ENCODE results near the gene RET. TPM values are rescaled to one million over a fixed set of nuclear protein-coding genes. Genes with fewer than 3 reads are reported as not detected.

Gene RET
- total and polyA plus RNA-seq, 2 donors from 2014 or later: 1.1 to 3.1 TPM

- intact Hi-C loops (cut with DNase I): no loop called here
- Histone ChIP-seq H3K27ac (ENCODE audit: low read depth in 2 of 2, low read length in 2 of 2) (no peak overlapping the region), H3K36me3 (ENCODE audit: control insufficient read depth in 2 of 3, insufficient read depth in 3 of 3, low read length in 3 of 3) (no peaks in the 10 kb centered on the region), H3K4me1 (ENCODE audit: control insufficient read depth in 2 of 3, insufficient read depth in 2 of 3, low read depth in 1 of 3, low read length in 3 of 3) (no peaks in the 10 kb centered on the region), H3K9me3 (ENCODE audit: control insufficient read depth in 2 of 3, insufficient read depth in 1 of 3, low read length in 3 of 3) (no peaks in the 10 kb centered on the region), H3K4me3 (ENCODE audit: low read length in 3 of 3) (no peak overlapping the region), H3K27me3 (ENCODE audit: control insufficient read depth, insufficient read depth, low read length) (no peaks in the 10 kb centered on the region), H3K9ac (ENCODE audit: low read length in 3 of 3) (no peak overlapping the region)
- no peak for TF ChIP-seq CTCF (IDR thresholded peaks at IDR 0.05; ENCODE audit: borderline replicate concordance, extremely low read depth, insufficient read depth)
- DNase-seq: peak in 1 of 5 donors; percentile 74
- FAIRE-seq: no peak
Measured at GRCh38 chr10:43111101-43111500, 34.2 kb downstream of the RET start.

GRCh38 chr10:43111921-43112607, 35.2 kb downstream of the RET start:
- H3K9me3 ChIP-seq (ENCODE audit: control insufficient read depth in 2 of 3, insufficient read depth in 1 of 3, low read length in 3 of 3): no peaks in the 10 kb centered on the region
- no peak for FAIRE-seq
- H3K27ac ChIP-seq (ENCODE audit: low read depth in 2 of 2, low read length in 2 of 2): no peak overlapping the region
- H3K36me3 ChIP-seq (ENCODE audit: control insufficient read depth in 2 of 3, insufficient read depth in 3 of 3, low read length in 3 of 3): no peaks in the 10 kb centered on the region
- no peak for TF ChIP-seq CTCF (IDR thresholded peaks at IDR 0.05; ENCODE audit: borderline replicate concordance, extremely low read depth, insufficient read depth)
- H3K9ac ChIP-seq (ENCODE audit: low read length in 3 of 3): no peak overlapping the region
- H3K27me3 ChIP-seq (ENCODE audit: control insufficient read depth, insufficient read depth, low read length): no peaks in the 10 kb centered on the region
- intact Hi-C loops (cut with DNase I): no loop called here
- H3K4me1 ChIP-seq (ENCODE audit: control insufficient read depth in 2 of 3, insufficient read depth in 2 of 3, low read depth in 1 of 3, low read length in 3 of 3): no peaks in the 10 kb centered on the region
- no peak overlapping the region for H3K4me3 ChIP-seq (ENCODE audit: low read length in 3 of 3)
- DNase-seq: peak in 1 of 5 donors; percentile 71

DNA sequence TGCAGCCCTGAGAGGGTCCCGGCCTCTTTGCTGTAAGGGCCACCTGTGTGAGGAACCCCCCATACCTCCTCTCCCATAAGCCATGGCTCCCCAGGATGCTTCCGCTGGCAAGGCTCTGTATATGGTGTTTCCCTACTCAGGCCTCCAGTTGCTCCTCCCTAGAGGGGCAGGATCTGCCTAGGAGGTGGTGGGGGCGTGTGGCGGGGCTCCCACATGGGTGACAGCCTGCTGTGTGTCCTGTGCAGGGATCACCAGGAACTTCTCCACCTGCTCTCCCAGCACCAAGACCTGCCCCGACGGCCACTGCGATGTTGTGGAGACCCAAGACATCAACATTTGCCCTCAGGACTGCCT, 35.7 kb downstream of the RET start:
- no peaks in the 10 kb centered on the region for H3K36me3 ChIP-seq (ENCODE audit: control insufficient read depth in 2 of 3, insufficient read depth in 3 of 3, low read length in 3 of 3)
- DNase-seq: no peak
- no peaks in the 10 kb centered on the region for H3K9me3 ChIP-seq (ENCODE audit: control insufficient read depth in 2 of 3, insufficient read depth in 1 of 3, low read length in 3 of 3)
- no peak overlapping the region for H3K27ac ChIP-seq (ENCODE audit: low read depth in 2 of 2, low read length in 2 of 2)
- intact Hi-C loops (cut with DNase I): no loop called here
- H3K27me3 ChIP-seq (ENCODE audit: control insufficient read depth, insufficient read depth, low read length): no peaks in the 10 kb centered on the region
- no peaks in the 10 kb centered on the region for H3K4me1 ChIP-seq (ENCODE audit: control insufficient read depth in 2 of 3, insufficient read depth in 2 of 3, low read depth in 1 of 3, low read length in 3 of 3)
- no peak overlapping the region for H3K9ac ChIP-seq (ENCODE audit: low read length in 3 of 3)
- no peak for TF ChIP-seq CTCF (IDR thresholded peaks at IDR 0.05; ENCODE audit: borderline replicate concordance, extremely low read depth, insufficient read depth)
- H3K4me3 ChIP-seq (ENCODE audit: low read length in 3 of 3): no peak overlapping the region
- FAIRE-seq: no peak
